Liver (tissue), 9 donors: ENCODE results near the gene SKI. TPM values are rescaled to one million over a fixed set of nuclear protein-coding genes. Genes with fewer than 3 reads are reported as not detected.

Experiments
- DNase-seq: peaks from one replicate; pipeline ENCODE4 v3.0.0-alpha.2; 2017; ENCODE audit warnings: low spot score
- H3K27ac ChIP-seq, 2 donors: one replicate each; pipeline ENCODE4 v1.7.0; 2013; ENCODE audit warnings: inconsistent platforms in 2 of 2, low read length in 2 of 2, control low read depth in 1 of 2, low read depth in 1 of 2, mild to moderate bottlenecking in 1 of 2
- H3K27me3 ChIP-seq, 4 donors: one replicate each; pipeline versions ENCODE4 v1.6.1 to v1.7.0; 2013; ENCODE audit warnings: low read length in 3 of 4, inconsistent platforms in 1 of 4, mild to moderate bottlenecking in 1 of 4, moderate library complexity in 1 of 4; ENCODE audit not compliant: control insufficient read depth in 4 of 4, insufficient read depth in 4 of 4
- H3K36me3 ChIP-seq, 4 donors: one replicate each; pipeline versions ENCODE4 v1.6.1 to v1.7.0; 2013; ENCODE audit warnings: low read length in 3 of 4, mild to moderate bottlenecking in 3 of 4, low read depth in 1 of 4, moderate library complexity in 1 of 4; ENCODE audit not compliant: control insufficient read depth in 4 of 4, insufficient read depth in 3 of 4
- H3K4me1 ChIP-seq, 4 donors: one replicate each; pipeline versions ENCODE4 v1.6.1 to v1.7.0; 2013; ENCODE audit warnings: low read length in 3 of 4, mild to moderate bottlenecking in 3 of 4, moderate library complexity in 1 of 4; ENCODE audit not compliant: control insufficient read depth in 4 of 4, insufficient read depth in 4 of 4
- H3K4me3 ChIP-seq, 3 donors: one replicate each; pipeline versions ENCODE4 v1.6.1 to v1.7.0; 2013; ENCODE audit warnings: low read length in 3 of 3, control low read depth in 1 of 3, low read depth in 1 of 3, mild to moderate bottlenecking in 1 of 3
- H3K9ac ChIP-seq, 2 donors: one replicate each; pipeline ENCODE4 v1.7.0; 2013; ENCODE audit warnings: low read length in 2 of 2, mild to moderate bottlenecking in 2 of 2, moderate library complexity in 2 of 2, control low read depth in 1 of 2, low read depth in 1 of 2
- H3K9me3 ChIP-seq, 4 donors: one replicate each; pipeline versions ENCODE4 v1.6.1 to v1.7.0; 2013; ENCODE audit warnings: low read length in 3 of 4; ENCODE audit not compliant: control insufficient read depth in 4 of 4
- EGR1 ChIP-seq, 2 donors: IDR thresholded peaks; 2 replicates each; pipeline ENCODE4 v1.6.1; 2016 to 2018; ENCODE audit warnings: antibody characterized with exemption in 2 of 2, low read depth in 2 of 2
- FOXA1 ChIP-seq: IDR thresholded peaks from 2 replicates; pipeline ENCODE4 v1.6.1; 2016; ENCODE audit warnings: antibody characterized with exemption
- GABPA ChIP-seq, 2 donors: IDR thresholded peaks in 1 of 2; conservative IDR thresholded peaks in 1 of 2; 2 replicates each; pipeline ENCODE4 v1.6.1; 2016; ENCODE audit warnings: antibody characterized with exemption in 2 of 2, mild to moderate bottlenecking in 1 of 2, moderate library complexity in 1 of 2
- JUND ChIP-seq, 2 donors: IDR thresholded peaks; 2 replicates each; pipeline ENCODE4 v1.6.1; 2016; ENCODE audit warnings: antibody characterized with exemption in 2 of 2
- RAD21 ChIP-seq, 2 donors: IDR thresholded peaks; 2 replicates each; pipeline ENCODE4 v1.6.1; 2016; ENCODE audit warnings: antibody characterized with exemption in 2 of 2, mild to moderate bottlenecking in 2 of 2
- REST ChIP-seq: IDR thresholded peaks from 2 replicates; pipeline ENCODE4 v1.6.1; 2016; ENCODE audit warnings: antibody characterized with exemption, mild to moderate bottlenecking
- RXRA ChIP-seq, 2 donors: IDR thresholded peaks; 2 replicates each; pipeline ENCODE4 v1.6.1; 2017 to 2018; ENCODE audit warnings: antibody characterized with exemption in 2 of 2, mild to moderate bottlenecking in 1 of 2
- YY1 ChIP-seq: IDR thresholded peaks from 2 replicates; pipeline ENCODE4 v1.6.1; 2016; ENCODE audit warnings: antibody characterized with exemption, mild to moderate bottlenecking
- WGBS: extraction: QIAGEN DNeasy Blood & Tissue Kit; methylation state at CpG from one replicate; pipeline ENCODE4 v1.1.7; 2013; 5-methylcytosine and 5-hydroxymethylcytosine counted together
- polyA plus RNA-seq, 2 donors: library from polyadenylated mRNA; stranded (reverse) in 1 of 2; unstranded in 1 of 2; fragments of 200-250 nt in 1 of 2; fragments of >200 nt in 1 of 2; fragmentation: Nextera tagmentation in 1 of 2; extraction: Ambion mirVana in 1 of 2; gene quantifications; one replicate each; pipeline versions ENCODE4 v1.2.1 to v1.2.3, GENCODE V29; 2013 to 2015
- total RNA-seq, 2 donors: library from RNA; depleted of rRNA; stranded (reverse); fragments of >200 nt; gene quantifications; one replicate each; pipeline ENCODE4 v1.2.3, GENCODE V29; 2014
- TF ChIP-seq, protein P1 (sequence below): fragments of 150-350 bp; IDR thresholded peaks from 2 replicates; pipeline ENCODE4 v1.5.1; 2017; ENCODE audit warnings: improper control_type of control experiment, low read depth, low read length; ENCODE audit not compliant: missing input control
- TF ChIP-seq, protein P2 (sequence below): IDR thresholded peaks from 2 replicates; pipeline ENCODE4 v1.6.1; 2016; ENCODE audit warnings: antibody characterized with exemption
- donor health status: healthy.
- donor health status: healthy.
- donor health status: healthy.
- donor health status: healthy.
- donor health status: healthy.

The SKI gene
- total and polyA plus RNA-seq, 4 donors = 3.2 to 21.3 (median 19.5) TPM

DNA sequence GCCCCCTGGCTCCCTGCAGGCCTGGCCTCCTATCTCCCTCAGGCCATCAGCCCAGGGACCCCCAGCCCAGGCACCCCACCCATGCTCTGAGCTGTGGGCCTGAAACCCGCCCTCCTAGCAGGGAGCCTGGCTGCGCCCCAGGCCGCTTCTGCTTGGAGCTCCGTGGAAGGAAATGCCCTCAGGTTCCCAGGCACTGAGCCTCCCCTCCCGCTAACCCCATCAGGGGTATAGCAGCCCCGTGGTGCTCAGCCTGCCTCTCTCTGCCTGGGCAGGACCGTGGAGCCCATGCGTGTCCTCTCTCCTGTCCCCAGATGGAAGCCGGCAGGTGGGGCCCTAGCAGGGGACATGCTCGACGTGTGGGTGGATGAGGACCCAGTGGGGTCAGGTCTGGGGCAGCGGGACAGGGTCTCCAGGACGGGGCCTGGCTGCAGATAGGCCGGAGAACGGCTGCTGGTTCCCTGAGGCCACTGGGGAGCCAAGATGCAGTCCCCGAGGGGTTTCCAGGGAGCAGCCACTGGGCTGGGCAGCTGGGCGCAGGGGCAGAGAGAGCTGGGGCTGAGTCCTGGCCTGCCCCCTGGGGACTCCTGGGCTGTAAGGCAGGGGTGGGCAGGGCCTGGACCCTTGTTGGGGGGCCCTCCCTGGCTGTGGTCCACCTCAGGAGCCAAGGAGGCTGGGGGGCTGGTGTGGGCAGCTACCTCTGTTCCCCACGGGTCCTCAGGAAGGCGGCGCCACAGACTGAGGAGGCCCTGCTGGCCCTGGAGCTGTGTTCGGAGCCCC is 87.7 kb downstream of the SKI start (continued):
- TF ChIP-seq, protein P1, sequence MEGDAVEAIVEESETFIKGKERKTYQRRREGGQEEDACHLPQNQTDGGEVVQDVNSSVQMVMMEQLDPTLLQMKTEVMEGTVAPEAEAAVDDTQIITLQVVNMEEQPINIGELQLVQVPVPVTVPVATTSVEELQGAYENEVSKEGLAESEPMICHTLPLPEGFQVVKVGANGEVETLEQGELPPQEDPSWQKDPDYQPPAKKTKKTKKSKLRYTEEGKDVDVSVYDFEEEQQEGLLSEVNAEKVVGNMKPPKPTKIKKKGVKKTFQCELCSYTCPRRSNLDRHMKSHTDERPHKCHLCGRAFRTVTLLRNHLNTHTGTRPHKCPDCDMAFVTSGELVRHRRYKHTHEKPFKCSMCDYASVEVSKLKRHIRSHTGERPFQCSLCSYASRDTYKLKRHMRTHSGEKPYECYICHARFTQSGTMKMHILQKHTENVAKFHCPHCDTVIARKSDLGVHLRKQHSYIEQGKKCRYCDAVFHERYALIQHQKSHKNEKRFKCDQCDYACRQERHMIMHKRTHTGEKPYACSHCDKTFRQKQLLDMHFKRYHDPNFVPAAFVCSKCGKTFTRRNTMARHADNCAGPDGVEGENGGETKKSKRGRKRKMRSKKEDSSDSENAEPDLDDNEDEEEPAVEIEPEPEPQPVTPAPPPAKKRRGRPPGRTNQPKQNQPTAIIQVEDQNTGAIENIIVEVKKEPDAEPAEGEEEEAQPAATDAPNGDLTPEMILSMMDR = no peak
- TF ChIP-seq JUND (IDR thresholded peaks at IDR 0.05) (no peak), RXRA (IDR thresholded peaks at IDR 0.05) (no peak)

GRCh38 chr1:2316451-2316961 is 88.4 kb downstream of the SKI start:
- H3K4me1 ChIP-seq = peaks cover 5 to 31% (median 12%) of the 10 kb centered on the region in 4 donors
- no peaks in the 10 kb centered on the region for H3K36me3 ChIP-seq
- WGBS = 85% methylated on average over 16 of the region's 16 CpGs
- TF ChIP-seq REST (no peak), FOXA1 (no peak), EGR1 (IDR thresholded peaks at IDR 0.05; ENCODE audit: low read depth in 2 of 2) (no peak), GABPA (IDR thresholded peaks at IDR 0.05 in 1 of 2, conservative IDR thresholded peaks at IDR 0.05 in 1 of 2) (no peak), YY1 (no peak), RAD21 (IDR thresholded peaks at IDR 0.05) (no peak)
- TF ChIP-seq, protein P2, sequence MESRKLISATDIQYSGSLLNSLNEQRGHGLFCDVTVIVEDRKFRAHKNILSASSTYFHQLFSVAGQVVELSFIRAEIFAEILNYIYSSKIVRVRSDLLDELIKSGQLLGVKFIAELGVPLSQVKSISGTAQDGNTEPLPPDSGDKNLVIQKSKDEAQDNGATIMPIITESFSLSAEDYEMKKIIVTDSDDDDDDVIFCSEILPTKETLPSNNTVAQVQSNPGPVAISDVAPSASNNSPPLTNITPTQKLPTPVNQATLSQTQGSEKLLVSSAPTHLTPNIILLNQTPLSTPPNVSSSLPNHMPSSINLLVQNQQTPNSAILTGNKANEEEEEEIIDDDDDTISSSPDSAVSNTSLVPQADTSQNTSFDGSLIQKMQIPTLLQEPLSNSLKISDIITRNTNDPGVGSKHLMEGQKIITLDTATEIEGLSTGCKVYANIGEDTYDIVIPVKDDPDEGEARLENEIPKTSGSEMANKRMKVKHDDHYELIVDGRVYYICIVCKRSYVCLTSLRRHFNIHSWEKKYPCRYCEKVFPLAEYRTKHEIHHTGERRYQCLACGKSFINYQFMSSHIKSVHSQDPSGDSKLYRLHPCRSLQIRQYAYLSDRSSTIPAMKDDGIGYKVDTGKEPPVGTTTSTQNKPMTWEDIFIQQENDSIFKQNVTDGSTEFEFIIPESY = no peak
- TF ChIP-seq, protein P1 = no peak
- H3K27ac ChIP-seq = no peak overlapping the region
- H3K4me3 ChIP-seq = no peak overlapping the region
- no peaks in the 10 kb centered on the region for H3K9me3 ChIP-seq
- no peak for DNase-seq
- no peaks in the 10 kb centered on the region for H3K27me3 ChIP-seq
- H3K9ac ChIP-seq = no peak overlapping the region
